ENCODE data around the gene LRRK2. TPM values are rescaled to one million over a fixed set of nuclear protein-coding genes. Genes with fewer than 3 reads are reported as not detected.
"Not testable (repeated sequence)": the region's sequence is repeated elsewhere in the genome, so short reads cannot be mapped to it uniquely, and the experiment has no call there.

Gene LRRK2
- total and polyA plus RNA-seq, 2 donors = 5.1 to 10.4 TPM

GRCh38 chr12:40382217-40382616 lies 157.4 kb downstream of the LRRK2 start:
- Histone ChIP-seq H3K4me3 (ENCODE audit: low read length in 2 of 2) (no peak overlapping the region), H3K4me1 (ENCODE audit: control insufficient read depth in 2 of 2, insufficient read depth in 2 of 2, low read length in 2 of 2) (no peaks in the 10 kb centered on the region), H3K27ac (ENCODE audit: low read depth in 1 of 2, low read length in 1 of 2) (no peak overlapping the region), H3K36me3 (ENCODE audit: control insufficient read depth in 2 of 2, insufficient read depth in 2 of 2, low read length in 1 of 2) (no peaks in the 10 kb centered on the region), H3K9me3 (ENCODE audit: control insufficient read depth in 2 of 2, insufficient read depth in 1 of 2, low read length in 1 of 2) (no peaks in the 10 kb centered on the region), H3K27me3 (ENCODE audit: control insufficient read depth in 2 of 2, insufficient read depth in 1 of 2, low read length in 1 of 2) (no peaks in the 10 kb centered on the region)
- WGBS = 85% methylated on average over 1 of the region's 1 CpG
- DNase-seq (ENCODE audit: low read depth in 6 of 9, low spot score in 9 of 9) = no peak

- not testable (repeated sequence) for H3K9me3 ChIP-seq (ENCODE audit: control insufficient read depth in 2 of 2, insufficient read depth in 1 of 2, low read length in 1 of 2); DNase-seq (ENCODE audit: low read depth in 6 of 9, low spot score in 9 of 9); H3K4me3 ChIP-seq (ENCODE audit: low read length in 2 of 2); H3K4me1 ChIP-seq (ENCODE audit: control insufficient read depth in 2 of 2, insufficient read depth in 2 of 2, low read length in 2 of 2); H3K27ac ChIP-seq (ENCODE audit: low read depth in 1 of 2, low read length in 1 of 2); H3K27me3 ChIP-seq (ENCODE audit: control insufficient read depth in 2 of 2, insufficient read depth in 1 of 2, low read length in 1 of 2); H3K36me3 ChIP-seq (ENCODE audit: control insufficient read depth in 2 of 2, insufficient read depth in 2 of 2, low read length in 1 of 2)
- 90% methylated on average over 3 of the region's 3 CpGs for WGBS
Observed at GRCh38 chr12:40387279-40387678, 162.5 kb downstream of the LRRK2 start.

- H3K4me3 ChIP-seq (ENCODE audit: low read length in 2 of 2) = no peak overlapping the region
- H3K9me3 ChIP-seq (ENCODE audit: control insufficient read depth in 2 of 2, insufficient read depth in 1 of 2, low read length in 1 of 2) = no peaks in the 10 kb centered on the region
- WGBS = 91% methylated on average over 2 of the region's 2 CpGs
- no peak overlapping the region for H3K27ac ChIP-seq (ENCODE audit: low read depth in 1 of 2, low read length in 1 of 2)
- DNase-seq (ENCODE audit: low read depth in 6 of 9, low spot score in 9 of 9) = no peak
- H3K36me3 ChIP-seq (ENCODE audit: control insufficient read depth in 2 of 2, insufficient read depth in 2 of 2, low read length in 1 of 2) = no peaks in the 10 kb centered on the region
- H3K27me3 ChIP-seq (ENCODE audit: control insufficient read depth in 2 of 2, insufficient read depth in 1 of 2, low read length in 1 of 2) = no peaks in the 10 kb centered on the region
- H3K4me1 ChIP-seq (ENCODE audit: control insufficient read depth in 2 of 2, insufficient read depth in 2 of 2, low read length in 2 of 2) = no peaks in the 10 kb centered on the region
Observed at GRCh38 chr12:40390980-40391379, 166.2 kb downstream of the LRRK2 start.

DNA sequence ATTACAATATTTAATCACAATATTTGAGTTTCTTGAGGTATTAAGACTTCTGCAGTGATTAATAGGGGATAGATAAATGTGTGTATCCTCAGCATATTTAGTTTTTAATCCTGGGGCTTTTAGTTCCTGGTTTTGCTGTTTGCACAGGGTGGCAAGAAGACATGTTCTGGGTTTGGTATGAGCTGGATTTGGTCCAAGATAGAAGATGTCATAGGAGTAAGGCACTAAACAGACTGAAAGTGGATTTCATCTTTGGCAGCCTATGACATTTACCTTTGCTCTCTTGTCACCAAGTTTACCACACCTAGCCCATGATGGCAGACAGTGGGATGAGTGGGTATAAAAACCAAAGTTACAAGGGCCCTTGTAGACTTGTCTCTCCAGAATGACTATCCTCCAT lies 168.2 kb downstream of the LRRK2 start:
- no peak for DNase-seq (ENCODE audit: low read depth in 6 of 9, low spot score in 9 of 9)
- Histone ChIP-seq H3K9me3 (ENCODE audit: control insufficient read depth in 2 of 2, insufficient read depth in 1 of 2, low read length in 1 of 2) (no peaks in the 10 kb centered on the region), H3K27ac (ENCODE audit: low read depth in 1 of 2, low read length in 1 of 2) (no peak overlapping the region), H3K4me3 (ENCODE audit: low read length in 2 of 2) (no peak overlapping the region), H3K36me3 (ENCODE audit: control insufficient read depth in 2 of 2, insufficient read depth in 2 of 2, low read length in 1 of 2) (no peaks in the 10 kb centered on the region), H3K4me1 (ENCODE audit: control insufficient read depth in 2 of 2, insufficient read depth in 2 of 2, low read length in 2 of 2) (no peaks in the 10 kb centered on the region), H3K27me3 (ENCODE audit: control insufficient read depth in 2 of 2, insufficient read depth in 1 of 2, low read length in 1 of 2) (no peaks in the 10 kb centered on the region)

DNA sequence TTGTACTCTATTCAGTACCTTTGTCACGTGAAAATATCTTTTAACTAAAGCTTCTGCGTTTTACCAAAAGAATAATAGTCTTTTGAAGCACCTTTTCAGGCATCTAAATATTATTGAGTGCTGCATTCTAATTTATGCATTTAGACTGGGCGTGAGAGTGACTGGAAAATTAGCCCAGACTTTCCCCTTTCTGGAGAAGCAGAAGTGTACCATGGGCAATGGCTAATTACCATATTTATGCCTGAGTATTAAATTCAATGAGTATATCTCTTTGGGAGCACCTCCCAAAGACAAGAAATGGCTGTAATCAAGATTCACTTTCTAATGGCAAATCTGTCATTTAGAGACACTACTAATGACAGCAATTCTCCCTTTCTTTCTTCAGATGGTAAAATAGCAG lies 174.9 kb downstream of the LRRK2 start:
- DNase-seq (ENCODE audit: low read depth in 6 of 9, low spot score in 9 of 9) = no peak
- 84% methylated on average over 3 of the region's 3 CpGs for WGBS
- Histone ChIP-seq H3K4me1 (ENCODE audit: control insufficient read depth in 2 of 2, insufficient read depth in 2 of 2, low read length in 2 of 2) (no peaks in the 10 kb centered on the region), H3K27ac (ENCODE audit: low read depth in 1 of 2, low read length in 1 of 2) (no peak overlapping the region), H3K27me3 (ENCODE audit: control insufficient read depth in 2 of 2, insufficient read depth in 1 of 2, low read length in 1 of 2) (no peaks in the 10 kb centered on the region), H3K4me3 (ENCODE audit: low read length in 2 of 2) (no peak overlapping the region), H3K36me3 (ENCODE audit: control insufficient read depth in 2 of 2, insufficient read depth in 2 of 2, low read length in 1 of 2) (no peaks in the 10 kb centered on the region), H3K9me3 (ENCODE audit: control insufficient read depth in 2 of 2, insufficient read depth in 1 of 2, low read length in 1 of 2) (no peaks in the 10 kb centered on the region)

DNA sequence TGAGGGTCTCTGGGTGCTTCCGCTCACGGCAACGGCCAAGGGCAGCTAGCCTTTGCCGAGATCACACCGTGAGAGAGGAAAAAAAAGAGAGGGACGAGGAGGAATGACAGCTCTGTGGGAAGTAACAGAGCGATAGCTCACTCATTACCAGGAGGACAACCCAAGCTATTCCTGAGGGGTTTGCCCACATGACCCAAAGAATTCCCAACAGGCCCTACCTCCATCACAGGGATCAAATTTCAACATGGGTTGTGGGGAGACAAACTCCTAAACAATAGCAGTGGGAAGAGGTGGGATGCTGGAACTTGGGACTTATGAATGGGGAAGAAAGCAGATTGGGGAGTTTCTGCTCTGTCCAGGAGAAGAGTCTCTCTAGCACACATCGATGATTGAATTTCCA lies 180.6 kb downstream of the LRRK2 start:
- Histone ChIP-seq H3K36me3 (ENCODE audit: control insufficient read depth in 2 of 2, insufficient read depth in 2 of 2, low read length in 1 of 2) (no peaks in the 10 kb centered on the region), H3K27me3 (ENCODE audit: control insufficient read depth in 2 of 2, insufficient read depth in 1 of 2, low read length in 1 of 2) (no peaks in the 10 kb centered on the region), H3K27ac (ENCODE audit: low read depth in 1 of 2, low read length in 1 of 2) (no peak overlapping the region), H3K4me1 (ENCODE audit: control insufficient read depth in 2 of 2, insufficient read depth in 2 of 2, low read length in 2 of 2) (no peaks in the 10 kb centered on the region), H3K4me3 (ENCODE audit: low read length in 2 of 2) (no peak overlapping the region), H3K9me3 (ENCODE audit: control insufficient read depth in 2 of 2, insufficient read depth in 1 of 2, low read length in 1 of 2) (no peaks in the 10 kb centered on the region)
- DNase-seq (ENCODE audit: low read depth in 6 of 9, low spot score in 9 of 9) = no peak
- WGBS = 92% methylated on average over 8 of the region's 8 CpGs

Other genes starting within 250 kb of the LRRK2 start
- 3.4 TPM for gene SLC2A13, start 118.9 kb upstream of the LRRK2 start, total RNA-seq
- 2.6 TPM for gene SLC2A13, start 118.9 kb upstream of the LRRK2 start, polyA plus RNA-seq

All from thymus (tissue), 11 donors.